GM03348 (cell line): ENCODE results near the gene SEMA6B.

Source experiments
- DNase-seq: peaks from one replicate; pipeline ENCODE4 v3.0.0; 2012; ENCODE audit warnings: low spot score

The SEMA6B gene

GRCh38 chr19:4507804-4508203, 51.7 kb downstream of the SEMA6B start:
- DNase-seq: no peak

GRCh38 chr19:4507150-4507452, 52.4 kb downstream of the SEMA6B start:
- no peak for DNase-seq

DNA sequence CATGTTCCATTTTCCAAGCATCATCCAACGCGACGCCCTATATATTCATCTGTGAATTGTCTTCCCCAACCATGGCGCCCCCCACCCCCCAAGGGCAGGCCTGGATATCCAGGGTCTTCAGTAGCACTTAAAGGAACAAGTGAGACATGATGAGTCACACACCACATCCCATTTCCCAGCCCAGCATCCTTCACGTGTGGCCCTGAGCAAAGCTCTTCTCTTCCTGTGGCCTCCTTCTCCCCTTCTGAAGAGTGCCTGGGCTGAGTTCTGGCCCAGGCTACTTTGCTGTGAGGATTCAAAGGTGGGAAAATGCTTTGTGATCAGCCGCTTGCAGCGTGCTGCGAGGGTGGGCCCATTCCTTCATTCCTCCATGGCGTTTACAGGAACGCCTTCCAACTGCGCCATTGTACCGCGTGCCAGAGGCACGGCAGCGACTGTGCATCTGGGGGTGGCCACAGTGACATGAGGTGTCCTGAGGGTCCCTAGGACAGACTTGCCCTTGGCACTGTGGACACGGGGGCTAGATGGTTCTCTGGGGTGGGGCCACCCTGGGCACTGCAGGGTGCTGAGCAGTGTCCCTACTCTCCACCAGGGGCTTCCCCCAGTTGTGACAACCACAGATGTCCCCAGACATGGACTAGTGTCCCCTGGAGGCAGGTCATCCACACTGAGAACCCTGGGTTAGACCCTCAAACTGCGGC, 52.9 kb downstream of the SEMA6B start:
- DNase-seq: peak; percentile 58

DNA sequence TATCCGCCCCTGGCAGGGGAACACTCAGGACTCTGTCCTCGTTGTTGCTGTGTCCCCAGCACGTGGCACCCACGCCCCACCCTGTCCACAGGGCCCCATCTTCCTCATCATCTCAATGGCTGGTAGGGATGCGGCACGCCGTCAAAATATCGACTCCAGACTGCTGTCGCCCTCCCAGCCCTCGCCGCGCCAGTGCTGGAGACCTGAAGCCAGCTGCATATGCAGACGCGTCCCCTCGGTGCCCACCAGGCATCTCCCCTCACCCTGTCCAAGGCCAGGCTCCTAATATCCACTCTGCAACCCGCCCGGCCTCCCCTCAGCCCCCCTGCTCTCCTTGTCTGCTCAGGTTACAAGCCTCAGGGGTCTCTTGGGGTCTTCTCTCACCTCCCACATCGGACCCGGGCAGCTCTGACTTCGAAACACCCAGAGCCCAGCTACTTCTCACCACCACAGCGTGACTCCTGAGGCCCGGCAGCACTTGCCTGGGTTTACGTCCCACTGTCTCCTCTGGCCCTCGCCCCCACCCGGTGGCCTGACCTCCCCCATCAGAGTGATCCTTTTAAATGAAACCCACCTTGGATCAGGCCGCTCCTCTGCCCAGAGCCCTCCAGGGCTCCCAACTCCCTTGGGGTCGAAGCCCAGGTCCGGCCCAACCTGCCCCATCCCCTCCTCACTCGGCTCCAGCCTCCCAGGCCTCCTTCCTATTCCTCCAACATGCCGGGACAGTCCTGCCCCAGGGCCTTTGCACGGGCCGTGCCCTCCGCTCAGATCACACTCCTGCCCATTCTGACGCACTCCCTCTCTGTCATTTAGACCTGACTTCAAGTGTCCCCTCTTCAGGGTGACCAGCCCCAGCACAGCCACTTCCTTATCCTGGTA, 53.7 kb downstream of the SEMA6B start:
- DNase-seq: no peak

- DNase-seq: no peak
Measured at GRCh38 chr19:4504891-4505569, 54.5 kb downstream of the SEMA6B start.

GRCh38 chr19:4504297-4504701, 55.2 kb downstream of the SEMA6B start:
- no peak for DNase-seq

- DNase-seq: no peak
Measured at GRCh38 chr19:4503825-4504170, 55.7 kb downstream of the SEMA6B start.

GRCh38 chr19:4503132-4503824, 56.2 kb downstream of the SEMA6B start:
- DNase-seq: no peak

DNA sequence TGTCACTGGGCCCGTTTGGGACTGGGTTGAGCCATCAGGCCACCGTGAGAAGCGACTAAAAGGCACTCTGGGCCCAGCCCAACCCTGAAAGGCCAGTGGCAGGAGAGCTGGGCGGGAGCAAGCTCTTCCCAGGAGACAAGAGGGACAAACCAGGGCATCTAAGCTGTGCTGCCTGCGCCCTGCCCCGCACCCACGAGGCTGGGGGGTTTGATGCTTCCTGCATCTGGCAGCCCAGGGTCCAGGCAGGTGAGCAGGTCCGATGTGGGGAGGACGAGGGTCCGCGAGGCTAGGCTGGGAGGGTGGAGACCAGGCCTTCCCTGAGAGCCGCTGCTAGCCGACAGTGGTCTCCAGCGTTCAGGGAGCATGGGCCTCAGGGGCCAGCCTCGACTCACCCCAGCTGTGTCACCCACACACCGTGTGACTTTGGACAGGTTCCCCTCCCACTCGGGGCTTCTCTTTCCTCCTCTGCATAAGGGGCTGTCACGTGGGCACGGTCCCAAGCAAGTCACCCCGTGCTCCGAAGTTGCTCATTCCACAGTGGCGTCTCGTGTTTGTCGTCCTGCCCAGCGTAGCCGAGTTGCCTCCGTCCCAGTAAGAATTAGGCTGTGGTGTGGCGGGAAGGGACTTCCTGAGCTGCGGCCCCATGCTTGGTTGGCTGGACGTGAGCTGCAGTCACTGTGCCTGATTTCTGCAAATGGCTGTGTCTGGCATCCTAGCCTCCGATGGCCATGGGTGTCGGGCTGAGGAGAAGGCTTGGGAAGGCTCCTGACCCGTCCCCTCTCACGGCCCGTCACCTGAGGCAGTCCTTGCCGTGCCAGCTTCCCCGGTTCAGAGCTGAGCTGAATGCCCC, 57.0 kb downstream of the SEMA6B start:
- DNase-seq: no peak

- DNase-seq: no peak
Measured at GRCh38 chr19:4501691-4502090, 57.8 kb downstream of the SEMA6B start.

GRCh38 chr19:4500841-4501591, 58.5 kb downstream of the SEMA6B start:
- no peak for DNase-seq

DNA sequence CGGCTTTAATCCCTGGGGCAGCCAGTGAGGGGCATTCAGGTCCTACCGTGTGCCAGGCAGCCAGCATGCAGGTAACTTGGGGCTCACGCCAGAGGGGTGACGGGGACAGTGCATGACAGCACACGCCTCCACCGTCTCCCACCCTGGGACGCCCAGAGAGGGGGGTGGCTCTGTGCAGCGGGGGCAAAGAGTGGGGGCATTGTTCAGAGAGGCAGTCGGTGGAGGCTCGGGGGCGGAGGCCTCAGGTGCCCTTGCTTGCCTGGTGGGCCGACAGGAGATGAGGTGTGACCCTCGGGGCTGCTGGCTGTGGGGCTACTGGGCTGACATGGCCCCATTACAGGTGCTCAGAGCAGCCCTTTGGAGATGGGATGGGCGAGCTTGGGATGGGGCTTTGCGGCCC, 59.6 kb downstream of the SEMA6B start:
- DNase-seq: no peak

- DNase-seq: no peak
Measured at GRCh38 chr19:4499318-4499717, 60.2 kb downstream of the SEMA6B start.

DNA sequence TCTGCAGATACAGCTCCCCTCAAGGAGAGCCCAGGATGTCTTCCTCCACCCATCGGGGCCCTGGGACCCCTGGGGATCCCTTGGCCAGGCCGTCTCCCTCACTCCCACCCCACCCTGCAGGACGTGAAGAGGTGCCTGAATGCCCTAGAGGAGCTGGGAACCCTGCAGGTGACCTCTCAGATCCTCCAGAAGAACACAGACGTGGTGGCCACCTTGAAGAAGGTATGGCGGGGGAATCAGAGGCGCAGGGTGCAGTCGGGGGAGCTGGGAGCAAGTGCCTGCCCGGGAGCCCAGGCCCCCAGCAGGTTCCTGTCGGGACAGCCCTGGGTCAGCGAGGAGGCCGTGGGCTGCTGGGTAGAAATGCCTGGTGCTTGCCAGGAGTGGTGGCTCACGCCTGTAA, 60.8 kb downstream of the SEMA6B start:
- DNase-seq: no peak

DNA sequence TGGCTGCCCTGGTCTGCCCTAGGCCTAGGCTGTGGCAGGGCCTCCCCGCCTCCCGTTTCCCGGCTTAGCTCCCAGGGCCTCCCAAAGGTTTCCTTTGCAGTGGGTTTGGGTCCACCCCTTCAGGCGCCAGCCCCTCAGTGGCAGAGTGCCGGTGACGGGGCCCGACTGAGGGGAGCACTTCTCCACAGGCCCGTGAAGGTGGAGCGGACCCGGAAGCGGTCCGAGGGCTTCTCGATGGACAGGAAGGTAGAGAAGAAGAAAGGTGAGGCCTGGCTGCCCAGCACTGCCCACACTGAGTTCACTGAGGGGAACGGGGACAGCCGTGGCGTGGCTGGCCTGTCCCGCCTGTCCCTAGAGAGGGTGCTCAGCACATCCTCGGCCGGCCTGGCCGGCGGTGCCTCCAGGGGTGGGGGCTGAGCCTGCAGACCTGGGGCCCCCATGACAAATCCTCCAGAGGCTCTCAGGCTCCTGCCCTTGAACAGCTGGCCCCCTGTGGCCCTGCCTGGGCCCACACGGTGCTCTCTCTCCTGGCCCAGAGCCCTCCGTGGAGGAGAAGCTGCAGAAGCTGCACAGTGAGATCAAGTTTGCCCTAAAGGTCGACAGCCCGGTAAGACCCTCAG, 61.6 kb downstream of the SEMA6B start:
- DNase-seq: no peak

DNA sequence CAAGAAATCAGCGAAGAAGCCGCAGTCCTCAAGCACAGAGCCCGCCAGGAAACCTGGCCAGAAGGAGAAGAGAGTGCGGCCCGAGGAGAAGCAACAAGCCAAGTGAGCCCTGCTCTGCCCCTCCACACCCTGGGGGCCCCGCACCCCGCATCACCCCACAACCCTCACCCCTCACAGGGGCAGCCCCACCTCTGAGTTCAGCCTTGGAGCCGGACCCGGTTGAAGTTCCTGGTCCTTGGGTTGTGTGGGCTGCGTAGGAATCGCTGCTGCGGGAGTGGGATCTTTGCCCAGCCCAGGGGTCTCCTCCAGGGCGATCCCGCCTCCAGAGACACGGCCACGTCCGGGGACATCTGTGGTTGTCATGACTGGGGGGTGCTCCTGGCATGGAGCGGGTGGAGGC, 63.2 kb downstream of the SEMA6B start:
- no peak for DNase-seq

DNA sequence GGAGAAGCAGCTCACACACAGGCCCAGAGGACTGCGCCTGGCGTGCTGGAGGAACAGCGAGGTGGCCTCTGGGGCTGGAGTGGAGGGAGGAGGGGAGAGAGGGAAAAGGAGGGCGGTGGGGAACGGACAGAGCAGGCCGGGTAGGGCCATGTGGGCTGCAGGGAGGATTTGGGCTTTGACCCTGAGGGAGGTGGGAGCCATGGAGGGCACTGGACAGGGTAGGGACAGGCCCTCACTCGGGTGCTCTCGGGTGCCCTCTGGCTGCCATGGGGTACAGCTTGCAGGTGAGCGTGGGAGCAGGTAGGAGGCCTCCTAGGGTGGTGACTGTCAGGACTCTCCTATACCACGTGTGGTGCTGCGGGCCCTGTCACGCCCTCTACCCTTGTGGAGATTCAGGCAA, 64.0 kb downstream of the SEMA6B start:
- DNase-seq: no peak

DNA sequence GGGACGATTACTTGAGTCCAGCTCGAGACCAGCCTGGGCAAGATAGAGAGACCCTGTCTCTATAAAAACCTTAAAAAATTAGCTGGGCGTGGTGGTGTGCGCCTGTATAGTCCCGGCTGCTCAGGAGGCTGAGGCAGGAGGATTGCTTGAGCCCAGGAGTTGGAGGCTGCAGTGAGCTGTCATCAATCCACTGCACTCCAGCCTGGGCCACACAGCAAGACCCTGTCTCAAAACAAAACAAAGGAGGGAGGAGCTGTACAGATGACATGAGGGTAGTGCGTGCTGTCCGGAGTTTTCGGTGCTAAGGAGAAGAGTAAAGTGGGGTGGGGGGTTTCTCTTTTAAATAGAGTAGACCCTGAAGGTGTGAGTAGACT, 64.8 kb downstream of the SEMA6B start:
- no peak for DNase-seq

DNA sequence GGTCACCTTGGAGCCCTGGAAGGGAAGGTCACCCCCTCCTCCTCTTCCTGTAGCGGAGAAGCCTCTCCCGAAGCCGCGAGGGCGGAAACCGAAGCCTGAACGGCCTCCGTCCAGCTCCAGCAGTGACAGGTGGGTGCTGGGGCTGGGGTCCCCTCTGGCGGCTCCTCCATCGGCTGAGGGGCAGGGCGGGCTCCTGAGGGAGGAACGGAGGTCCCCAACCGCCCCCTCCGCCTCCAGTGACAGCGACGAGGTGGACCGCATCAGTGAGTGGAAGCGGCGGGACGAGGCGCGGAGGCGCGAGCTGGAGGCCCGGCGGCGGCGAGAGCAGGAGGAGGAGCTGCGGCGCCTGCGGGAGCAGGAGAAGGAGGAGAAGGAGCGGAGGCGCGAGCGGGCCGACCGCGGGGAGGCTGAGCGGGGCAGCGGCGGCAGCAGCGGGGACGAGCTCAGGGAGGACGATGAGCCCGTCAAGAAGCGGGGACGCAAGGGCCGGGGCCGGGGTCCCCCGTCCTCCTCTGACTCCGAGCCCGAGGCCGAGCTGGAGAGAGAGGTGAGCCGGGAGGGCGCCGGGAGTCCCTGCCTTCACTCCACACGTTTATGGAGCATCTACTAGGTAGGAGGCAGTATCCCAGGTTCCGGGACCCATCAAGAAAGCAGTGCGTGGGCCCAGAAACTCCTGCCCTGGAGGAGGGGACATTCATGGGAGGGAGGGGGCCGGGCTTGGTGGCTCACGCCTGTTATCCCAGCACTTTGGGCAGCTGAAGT, 65.4 kb downstream of the SEMA6B start:
- DNase-seq: no peak
